HepG2 (cell line): Measurements from ENCODE around the gene LRRC74A. TPM values are rescaled to one million over a fixed set of nuclear protein-coding genes. Genes with fewer than 3 reads are reported as not detected.
A peak's percentile ranks its signal among the peaks of the same experiment; 100 is the strongest.

ENCODE experiments used
- ATAC-seq: fragments of 200-7000 bp; cut with Tn5 transposase; 3 replicates; pipeline ENCODE4 v1.9.1; 2020; ENCODE audit warnings: mild to moderate bottlenecking, moderate library complexity
- Bru-seq: library from RNA; stranded (reverse); fragments of 400-500 nt; gene quantifications from one replicate; lab custom pipeline; 2021; lab: Mats Ljungman, UMichigan
- BruChase-seq, 2 experiments: library from RNA; stranded (reverse); fragments of 400-500 nt; gene quantifications; one replicate each; lab custom pipeline; 2021; lab: Mats Ljungman, UMichigan
- BruUV-seq: library from RNA; stranded (reverse); fragments of 400-500 nt; replicated peaks from 2 replicates; lab custom pipeline; 2021; lab: Mats Ljungman, UMichigan
- CTCF ChIA-PET: fragments of 300-600 bp; formaldehyde crosslinking; extraction: SDS; loops from one replicate; lab custom pipeline; 2021; ENCODE audit warnings: low total read pairs, inconsistent platforms, low intra/inter-chr PET ratio; lab: Yijun Ruan, JAX
- POLR2A ChIA-PET: fragments of 350-600 bp; sonication (Branson Sonifier 250); formaldehyde crosslinking; loops from one replicate; lab custom pipeline; 2020; ENCODE audit warnings: antibody characterized with exemption, inconsistent platforms; lab: Yijun Ruan, JAX
- DNase-seq: peaks from one replicate; pipeline ENCODE4 v3.0.0-alpha.2; 2015; ENCODE audit warnings: low spot score
- FAIRE-seq: peaks from 3 replicates; lab custom pipeline; 2011; peaks lifted over from hg19 to GRCh38; lab: Jason Lieb, UNC
- H2AFZ ChIP-seq: one replicate; pipeline ENCODE4 v1.6.1; 2011; ENCODE audit warnings: low read length, inconsistent platforms
- H3K27ac ChIP-seq: fragments of 300-600 bp; 3 replicates; pipeline ENCODE4 v1.8.0; 2011; ENCODE audit warnings: mixed run types, mild to moderate bottlenecking, mixed read lengths, low read length, inconsistent platforms; ENCODE audit not compliant: insufficient read depth; ENCODE audit errors: extremely low read length
- H3K27me3 ChIP-seq, 2 experiments: fragments of 200-600 bp in 1 of 2; 2 replicates in 1 of 2; 3 replicates in 1 of 2; pipeline versions ENCODE4 v1.6.0 to v1.8.0; 2011; ENCODE audit warnings: low read length in 2 of 2, mild to moderate bottlenecking in 2 of 2, moderate library complexity in 2 of 2, inconsistent platforms in 1 of 2; ENCODE audit not compliant: insufficient read depth in 2 of 2, control insufficient read depth in 1 of 2
- H3K36me3 ChIP-seq, 2 experiments: fragments of 200-600 bp in 1 of 2; replicated peaks in 1 of 2; 2 replicates in 1 of 2; 3 replicates in 1 of 2; pipeline versions ENCODE4 v1.5.1 to v1.8.0; 2011; ENCODE audit warnings: low read length in 2 of 2, inconsistent platforms in 1 of 2; ENCODE audit not compliant: insufficient read depth in 2 of 2, control insufficient read depth in 1 of 2
- H3K4me1 ChIP-seq: 2 replicates; pipeline ENCODE4 v1.5.1; 2012; ENCODE audit warnings: low read length, inconsistent platforms; ENCODE audit not compliant: insufficient read depth
- H3K4me2 ChIP-seq: 2 replicates; pipeline ENCODE4 v1.6.0; 2011; ENCODE audit warnings: low read depth, low read length, inconsistent platforms
- H3K4me3 ChIP-seq, 3 experiments: fragments of 200-600 bp in 1 of 3; sonication (generic), shearing (Covaris generic) in 1 of 3; replicated peaks in 1 of 3; 2 replicates each; pipeline ENCODE4 v1.5.1; 2011 to 2016; ENCODE audit warnings: low read length in 3 of 3, inconsistent platforms in 2 of 3, low read depth in 2 of 3, mild to moderate bottlenecking in 2 of 3, control low read depth in 1 of 3, mixed read lengths in 1 of 3; ENCODE audit not compliant: insufficient read depth in 1 of 3
- H3K79me2 ChIP-seq: one replicate; pipeline ENCODE4 v1.6.1; 2011; ENCODE audit warnings: low read length, inconsistent platforms; ENCODE audit not compliant: insufficient read depth
- H3K9ac ChIP-seq: 2 replicates; pipeline ENCODE4 v1.6.0; 2011; ENCODE audit warnings: mild to moderate bottlenecking, low read depth, low read length, inconsistent platforms; ENCODE audit not compliant: insufficient read depth
- H3K9me3 ChIP-seq: 2 replicates; pipeline ENCODE4 v1.5.1; 2012; ENCODE audit warnings: mild to moderate bottlenecking, low read length
- H4K20me1 ChIP-seq: 2 replicates; pipeline ENCODE4 v1.6.0; 2011; ENCODE audit warnings: inconsistent platforms, mild to moderate bottlenecking, low read length, moderate library complexity; ENCODE audit not compliant: insufficient read depth
- HNF1A ChIP-seq, 2 experiments: sonication (generic) in 1 of 2; formaldehyde crosslinking in 1 of 2; IDR thresholded peaks; 2 replicates each; pipeline versions ENCODE4 v1.4.0 to v1.6.1; 2016 to 2020; ENCODE audit warnings: borderline replicate concordance in 1 of 2, low read depth in 1 of 2, mild to moderate bottlenecking in 1 of 2, missing genetic modification reagents in 1 of 2
- KDM5B ChIP-seq: sonication (generic); formaldehyde crosslinking; IDR thresholded peaks from 2 replicates; pipeline ENCODE4 v1.4.0; 2020; ENCODE audit warnings: missing genetic modification reagents, mild to moderate bottlenecking, borderline replicate concordance
- SYNCRIP ChIP-seq: fragments of 200-400 bp; formaldehyde crosslinking; IDR thresholded peaks from 2 replicates; pipeline ENCODE4 v1.6.1; 2018; ENCODE audit warnings: mild to moderate bottlenecking, low read depth, low read length; ENCODE audit not compliant: insufficient read depth
- ZNF572 ChIP-seq: sonication (generic); formaldehyde crosslinking; IDR thresholded peaks from 2 replicates; pipeline ENCODE4 v1.5.1; 2020; ENCODE audit warnings: mild to moderate bottlenecking, missing genetic modification reagents
- ZNF646 ChIP-seq: sonication (generic); formaldehyde crosslinking; IDR thresholded peaks from 2 replicates; pipeline ENCODE4 v1.9.0; 2021; ENCODE audit warnings: mild to moderate bottlenecking, missing genetic modification reagents
- WGBS: methylation state at CpG from one replicate; pipeline ENCODE4 v1.1.6; 2017; ENCODE audit warnings: low lambda C conversion rate; 5-methylcytosine and 5-hydroxymethylcytosine counted together
- in situ Hi-C: cut with HindIII; loops from 2 replicates; pipeline ENCODE4 v1.10.0; 2017; ENCODE audit warnings: low pct_unique_long_range_greater_than_20kb; ENCODE audit not compliant: extremely low pct_ligation_motif_present
- intact Hi-C: fragments of 100-400 bp; cut with micrococcal nuclease; formaldehyde crosslinking; loops from one replicate; pipeline ENCODE4 v1.10.0; 2022; ENCODE audit not compliant: unreplicated experiment
- long read RNA-seq, 2 experiments: library from RNA in 1 of 2; library from polyadenylated mRNA in 1 of 2; stranded (forward) in 1 of 2; unstranded in 1 of 2; transcript quantifications; one replicate each; pipeline ENCODE4 v2.0.0, GENCODE V29; 2019 to 2022
- polyA minus RNA-seq, 3 experiments: library from RNA; depleted of rRNA, polyadenylated mRNA; stranded (reverse); fragments of >200 nt; gene quantifications; 2 replicates each; pipeline ENCODE4 v1.2.3, GENCODE V29; 2011; ENCODE audit warnings: low replicate concordance in 1 of 3
- polyA plus RNA-seq, 8 experiments: library from polyadenylated mRNA; depleted of rRNA in 3 of 8; stranded (reverse) in 7 of 8; unstranded in 1 of 8; fragments of >200 nt; fragmentation: Illumina TruSeq in 4 of 8; extraction: Trizol in 4 of 8; gene quantifications; 2 replicates each; pipeline versions ENCODE4 v1.2.1 to v1.2.3, GENCODE V29; 2011 to 2016; ENCODE audit warnings: low read depth in 4 of 8, missing spikeins in 1 of 8, mixed read lengths in 1 of 8; ENCODE audit not compliant: insufficient read depth in 1 of 8
- total RNA-seq, 5 experiments: library from RNA; depleted of rRNA; stranded (reverse); fragments of >200 nt; fragmentation: Illumina TruSeq; extraction: Trizol; gene quantifications; 2 replicates each; pipeline ENCODE4 v1.2.3, GENCODE V29; 2016; ENCODE audit warnings: low read depth in 1 of 5
- TF ChIP-seq, protein P1 (sequence below): sonication (generic); formaldehyde crosslinking; IDR thresholded peaks from 2 replicates; pipeline ENCODE4 v1.5.0; 2020; ENCODE audit warnings: mild to moderate bottlenecking, missing genetic modification reagents, moderate library complexity

Gene LRRC74A
- not detected in 2 replicates for total RNA-seq (2016; rRNA removed; fragmentation: Illumina TruSeq; extraction: Trizol)
- not detected in 2 replicates for total RNA-seq (2016; cell fraction: cytosol; rRNA removed; fragmentation: Illumina TruSeq; extraction: Trizol; ENCODE audit: low read depth)
- total RNA-seq (2016; cell fraction: insoluble cytoplasmic fraction; rRNA removed; fragmentation: Illumina TruSeq; extraction: Trizol), result not detected in 2 replicates
- total RNA-seq (2016; cell fraction: membrane; rRNA removed; fragmentation: Illumina TruSeq; extraction: Trizol), result not detected in 2 replicates
- total RNA-seq (2016; cell fraction: nucleus; rRNA removed; fragmentation: Illumina TruSeq; extraction: Trizol), result not detected in 2 replicates
- polyA plus RNA-seq (2011; rRNA removed), result not detected in 2 replicates
- not detected in 2 replicates for polyA plus RNA-seq (2011; cell fraction: cytosol; rRNA removed)
- not detected in 2 replicates for polyA plus RNA-seq (2011; cell fraction: nucleus; rRNA removed)
- polyA plus RNA-seq (2012), result not detected in 2 replicates
- polyA plus RNA-seq (2016; cell fraction: cytosol; fragmentation: Illumina TruSeq; extraction: Trizol; ENCODE audit: low read depth), result not detected in 2 replicates
- polyA plus RNA-seq (2016; cell fraction: insoluble cytoplasmic fraction; fragmentation: Illumina TruSeq; extraction: Trizol; ENCODE audit: low read depth), result not detected in 2 replicates
- polyA plus RNA-seq (2016; cell fraction: membrane; fragmentation: Illumina TruSeq; extraction: Trizol; ENCODE audit: low read depth), result not detected in 2 replicates
- not detected in 2 replicates for polyA plus RNA-seq (2016; cell fraction: nucleus; fragmentation: Illumina TruSeq; extraction: Trizol; ENCODE audit: insufficient read depth, low read depth)
- polyA minus RNA-seq (2011; rRNA and poly(A)+ RNA removed; ENCODE audit: low replicate concordance), result not detected in 2 replicates
- polyA minus RNA-seq (2011; cell fraction: cytosol; rRNA and poly(A)+ RNA removed), result not detected in 2 replicates
- not detected in 2 replicates for polyA minus RNA-seq (2011; cell fraction: nucleus; rRNA and poly(A)+ RNA removed)
- Bru-seq, nascent RNA, result not detected
- BruChase-seq, experiment 1, labeled RNA remaining after a 6-hour chase, result percentile 3 among the genes with signal in this experiment
- BruChase-seq, experiment 2, labeled RNA remaining after a 2-hour chase, result not detected
- long read RNA-seq, experiment 1, result 0 reads
- long read RNA-seq, experiment 2, result 0 reads

GRCh38 chr14:76826122-76826521 lies at the start of gene LRRC74A:
Gene LRRC74A, plus strand, starts transcription at chr14:76826408. Its CDS starts 290 bp downstream, at chr14:76826698.
- Histone ChIP-seq H4K20me1 (no peaks in the 10 kb centered on the region), H3K4me2 (no peak within 1 kb of the TSS), H3K4me1 (peaks cover 29% of the 10 kb centered on the region), H3K27me3 (no peaks in the 10 kb centered on the region), H3K27ac (no peak within 1 kb of the TSS), H3K4me3 (no peak within 1 kb of the TSS), H3K9me3 (no peaks in the 10 kb centered on the region), H3K79me2 (no peaks in the 10 kb centered on the region), H3K9ac (no peak within 1 kb of the TSS), H2AFZ (no peak within 1 kb of the TSS), H3K36me3 (no peaks in the 10 kb centered on the region)
- in situ Hi-C loops, result no loop called here
- POLR2A ChIA-PET, result no interaction called here
- DNase-seq (no peak), FAIRE-seq (no peak), ATAC-seq (no peak)
- intact Hi-C loops, result no loop called here
- BruUV-seq, result no TSS peak
- CTCF ChIA-PET, result no interaction called here
- 71% methylated on average over 1 of the region's 2 CpGs for WGBS
- TF ChIP-seq, protein P1, sequence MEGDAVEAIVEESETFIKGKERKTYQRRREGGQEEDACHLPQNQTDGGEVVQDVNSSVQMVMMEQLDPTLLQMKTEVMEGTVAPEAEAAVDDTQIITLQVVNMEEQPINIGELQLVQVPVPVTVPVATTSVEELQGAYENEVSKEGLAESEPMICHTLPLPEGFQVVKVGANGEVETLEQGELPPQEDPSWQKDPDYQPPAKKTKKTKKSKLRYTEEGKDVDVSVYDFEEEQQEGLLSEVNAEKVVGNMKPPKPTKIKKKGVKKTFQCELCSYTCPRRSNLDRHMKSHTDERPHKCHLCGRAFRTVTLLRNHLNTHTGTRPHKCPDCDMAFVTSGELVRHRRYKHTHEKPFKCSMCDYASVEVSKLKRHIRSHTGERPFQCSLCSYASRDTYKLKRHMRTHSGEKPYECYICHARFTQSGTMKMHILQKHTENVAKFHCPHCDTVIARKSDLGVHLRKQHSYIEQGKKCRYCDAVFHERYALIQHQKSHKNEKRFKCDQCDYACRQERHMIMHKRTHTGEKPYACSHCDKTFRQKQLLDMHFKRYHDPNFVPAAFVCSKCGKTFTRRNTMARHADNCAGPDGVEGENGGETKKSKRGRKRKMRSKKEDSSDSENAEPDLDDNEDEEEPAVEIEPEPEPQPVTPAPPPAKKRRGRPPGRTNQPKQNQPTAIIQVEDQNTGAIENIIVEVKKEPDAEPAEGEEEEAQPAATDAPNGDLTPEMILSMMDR (CRISPR knock-in tag), result no peak
- TF ChIP-seq KDM5B, result no peak
- TF ChIP-seq SYNCRIP, result no peak
- TF ChIP-seq HNF1A (IDR thresholded peaks at IDR 0.05; ENCODE audit: low read depth), result no peak
- TF ChIP-seq HNF1A (CRISPR knock-in tag; IDR thresholded peaks at IDR 0.05; ENCODE audit: borderline replicate concordance), result no peak
- TF ChIP-seq ZNF572 (CRISPR knock-in tag), result no peak
- no peak for TF ChIP-seq ZNF646 (CRISPR knock-in tag)
